RWPE2 (cell line): ENCODE measurements around the gene TDRD15.

ENCODE experiments used
- ATAC-seq: fragments of 200-7000 bp; cut with Tn5 transposase; 3 replicates; pipeline ENCODE4 v1.9.1; 2021; ENCODE audit warnings: low read depth
- DNase-seq: peaks from one replicate; pipeline ENCODE4 v3.0.0-alpha.2; 2020; ENCODE audit warnings: low spot score
- H3K27ac ChIP-seq: fragments of 450-650 bp; 2 replicates; pipeline ENCODE4 v1.5.1; 2017; ENCODE audit warnings: mild to moderate bottlenecking; ENCODE audit not compliant: poor library complexity, severe bottlenecking
- H3K27me3 ChIP-seq: fragments of 250-450 bp; sonication (Bioruptor Pico); 2 replicates; pipeline ENCODE4 v1.5.1; 2021; ENCODE audit warnings: mild to moderate bottlenecking, moderate library complexity; ENCODE audit not compliant: insufficient read depth, poor library complexity, severe bottlenecking
- H3K36me3 ChIP-seq: fragments of 250-450 bp; sonication (Bioruptor Pico); 2 replicates; pipeline ENCODE4 v1.5.1; 2020; ENCODE audit warnings: low read depth, mild to moderate bottlenecking, moderate library complexity
- H3K4me1 ChIP-seq: fragments of 250-450 bp; sonication (Bioruptor Pico); 2 replicates; pipeline ENCODE4 v1.5.1; 2021; ENCODE audit warnings: mild to moderate bottlenecking, moderate library complexity; ENCODE audit not compliant: insufficient read depth, poor library complexity, severe bottlenecking
- H3K4me3 ChIP-seq: fragments of 250-450 bp; sonication (Bioruptor Pico); 2 replicates; pipeline ENCODE4 v1.5.1; 2021; ENCODE audit warnings: mild to moderate bottlenecking, moderate library complexity; ENCODE audit not compliant: severe bottlenecking
- H3K9me3 ChIP-seq: fragments of 250-450 bp; sonication (Bioruptor Pico); 2 replicates; pipeline ENCODE4 v1.5.1; 2021; ENCODE audit warnings: mild to moderate bottlenecking, moderate library complexity; ENCODE audit not compliant: severe bottlenecking
- CTCF ChIP-seq: fragments of 450-650 bp; IDR thresholded peaks from one replicate; pipeline ENCODE4 v1.5.1; 2017; ENCODE audit warnings: mild to moderate bottlenecking, moderate library complexity; ENCODE audit not compliant: poor library complexity, severe bottlenecking

TDRD15 gene

DNA sequence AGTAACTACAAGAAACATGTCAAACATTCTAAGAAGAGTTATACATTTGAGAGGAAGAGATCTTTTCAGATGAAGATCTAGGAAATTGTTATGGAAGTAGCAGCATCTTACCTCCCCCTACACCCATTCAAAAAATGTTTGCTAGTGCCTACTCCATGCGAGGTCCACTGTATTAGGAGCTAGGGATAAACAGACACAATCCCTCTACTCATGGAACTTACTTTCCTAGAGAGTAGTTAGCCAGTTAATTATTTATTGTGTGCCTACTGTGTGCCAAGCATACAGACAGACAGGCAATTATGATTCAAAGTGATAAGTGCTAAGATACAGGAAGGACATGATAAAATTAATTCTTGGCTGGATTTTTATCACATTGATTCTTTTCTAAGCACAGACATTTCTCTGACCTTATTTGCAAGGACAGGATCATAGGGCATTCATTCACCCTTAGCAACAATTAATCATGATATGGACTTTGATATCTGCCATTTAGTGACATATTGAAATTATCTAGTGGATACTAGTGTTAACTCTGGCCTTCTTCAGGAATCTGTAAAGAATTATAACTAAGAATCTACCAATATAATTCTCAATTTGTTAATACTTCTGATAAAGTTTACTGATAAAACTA is 19.6 kb upstream of the TDRD15 start:
- H3K27me3 ChIP-seq, result no peaks in the 10 kb centered on the region
- no peaks in the 10 kb centered on the region for H3K9me3 ChIP-seq
- H3K27ac ChIP-seq, result no peak overlapping the region
- no peak for ATAC-seq
- H3K36me3 ChIP-seq, result no peaks in the 10 kb centered on the region
- H3K4me3 ChIP-seq, result no peak overlapping the region
- no peaks in the 10 kb centered on the region for H3K4me1 ChIP-seq
- no peak for TF ChIP-seq CTCF
- DNase-seq, result no peak

DNA sequence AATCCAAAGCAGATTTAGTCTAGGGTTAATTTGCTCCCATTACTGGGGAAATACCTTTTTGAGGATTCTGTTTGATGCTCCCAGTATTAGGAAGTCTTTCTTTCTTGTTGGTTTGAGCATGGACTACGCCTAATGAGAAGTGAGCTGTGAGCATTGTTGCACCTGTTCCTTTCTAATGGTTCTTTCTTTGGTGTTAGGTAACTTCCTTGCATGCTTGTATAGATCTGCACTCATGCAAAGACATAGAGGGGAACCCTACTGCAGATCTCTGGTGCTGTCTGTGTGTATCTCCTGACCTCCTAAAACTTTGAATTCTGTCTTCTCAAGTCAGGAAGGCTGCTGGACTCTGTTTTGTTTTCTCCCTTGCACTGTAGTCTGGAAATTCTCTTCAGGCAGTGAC is 12.8 kb upstream of the TDRD15 start:
- no peaks in the 10 kb centered on the region for H3K4me1 ChIP-seq
- DNase-seq (no peak), ATAC-seq (no peak)
- TF ChIP-seq CTCF, result no peak
- H3K27me3 ChIP-seq, result no peaks in the 10 kb centered on the region
- no peak overlapping the region for H3K4me3 ChIP-seq
- H3K9me3 ChIP-seq, result no peaks in the 10 kb centered on the region
- no peaks in the 10 kb centered on the region for H3K36me3 ChIP-seq
- no peak overlapping the region for H3K27ac ChIP-seq

GRCh38 chr2:21117688-21118087 is 6.1 kb upstream of the TDRD15 start:
- Histone ChIP-seq H3K4me3 (no peak overlapping the region), H3K27ac (no peak overlapping the region), H3K27me3 (no peaks in the 10 kb centered on the region), H3K9me3 (no peaks in the 10 kb centered on the region), H3K36me3 (no peaks in the 10 kb centered on the region), H3K4me1 (no peaks in the 10 kb centered on the region)
- ATAC-seq (no peak), DNase-seq (no peak)
- no peak for TF ChIP-seq CTCF

DNA sequence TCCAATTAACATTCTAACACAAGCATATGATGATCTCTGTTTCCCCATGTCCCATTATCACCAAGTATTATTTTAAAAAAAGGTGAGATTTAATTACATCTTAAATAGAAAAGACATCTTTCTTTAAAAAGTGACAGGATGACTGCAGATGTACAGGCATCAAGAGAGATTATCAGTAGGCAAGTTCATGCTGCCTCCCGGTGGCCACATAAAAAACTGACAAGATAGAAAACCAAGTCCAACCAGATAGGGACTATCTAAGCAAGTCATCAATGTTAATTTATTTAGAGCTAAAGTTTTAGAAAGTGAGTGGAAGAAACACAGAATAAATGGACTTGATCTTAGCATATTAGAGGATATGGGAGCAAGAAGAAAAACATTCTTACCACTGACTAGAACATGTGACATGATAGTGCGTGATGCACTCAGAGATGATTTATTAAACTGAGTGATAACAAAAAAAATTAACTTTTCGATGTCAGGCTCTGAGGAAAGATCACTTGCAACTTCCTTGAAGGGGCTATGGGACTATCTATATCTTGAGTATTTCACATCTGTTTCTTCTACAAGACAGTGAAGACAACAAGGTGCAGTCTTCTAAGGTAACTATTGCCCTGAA is 5.4 kb upstream of the TDRD15 start:
- no peak for DNase-seq
- peak; percentile 52; the same call in 1 of the 3 replicates for ATAC-seq
- H3K4me3 ChIP-seq, result no peak overlapping the region

More for the DNA sequence above, 5.4 kb upstream of the TDRD15 start:
- H3K9me3 ChIP-seq, result no peaks in the 10 kb centered on the region
- no peaks in the 10 kb centered on the region for H3K4me1 ChIP-seq
- no peak overlapping the region for H3K27ac ChIP-seq
- H3K27me3 ChIP-seq, result no peaks in the 10 kb centered on the region
- no peaks in the 10 kb centered on the region for H3K36me3 ChIP-seq
- TF ChIP-seq CTCF, result peak; percentile 72
